K562 (cell line): ENCODE results near the gene ZNF407. TPM values are rescaled to one million over a fixed set of nuclear protein-coding genes. Genes with fewer than 3 reads are reported as not detected.

Experiments
- COPS2 ChIP-seq: fragments of 450-650 bp; conservative IDR thresholded peaks from 2 replicates; pipeline ENCODE4 v1.6.1; 2016; ENCODE audit warnings: mild to moderate bottlenecking, moderate library complexity
- E2F4 ChIP-seq: sonication (generic); formaldehyde crosslinking; IDR thresholded peaks from 2 replicates; pipeline ENCODE4 v1.8.0; 2022; ENCODE audit warnings: mild to moderate bottlenecking, low read depth, missing genetic modification reagents
- GTF2E2 ChIP-seq: fragments of 200-800 bp; sonication (Bioruptor generic); IDR thresholded peaks from 2 replicates; pipeline ENCODE4 v1.6.1; 2016; ENCODE audit warnings: missing genetic modification characterization, missing compliant biosample characterization
- L3MBTL2 ChIP-seq: fragments of 450-650 bp; IDR thresholded peaks from 2 replicates; pipeline ENCODE4 v1.6.1; 2016; ENCODE audit warnings: mild to moderate bottlenecking, moderate library complexity
- NRF1 ChIP-seq, 2 experiments: fragments of 450-650 bp; IDR thresholded peaks in 1 of 2; conservative IDR thresholded peaks in 1 of 2; 2 replicates each; pipeline ENCODE4 v1.6.1; 2014; ENCODE audit warnings: mild to moderate bottlenecking in 2 of 2
- RBBP5 ChIP-seq: fragments of 200-600 bp; sonication (generic); IDR thresholded peaks from 2 replicates; pipeline ENCODE4 v1.6.1; 2012; ENCODE audit warnings: borderline replicate concordance, mild to moderate bottlenecking, low read length, control low read depth, inconsistent platforms; ENCODE audit not compliant: insufficient read depth, poor library complexity, severe bottlenecking
- RBFOX2 ChIP-seq: fragments of 200-400 bp; formaldehyde crosslinking; IDR thresholded peaks from 2 replicates; pipeline ENCODE4 v1.6.1; 2017; ENCODE audit warnings: low read depth, mild to moderate bottlenecking, low read length, moderate library complexity
- RBM15 ChIP-seq: fragments of 200-400 bp; formaldehyde crosslinking; IDR thresholded peaks from 2 replicates; pipeline ENCODE4 v1.6.1; 2018; ENCODE audit warnings: mild to moderate bottlenecking, low read length, moderate library complexity; ENCODE audit not compliant: insufficient read depth
- RHOXF2B ChIP-seq: fragments of 250-450 bp; sonication (Bioruptor Pico); conservative IDR thresholded peaks from 2 replicates; pipeline ENCODE4 v1.5.1; 2021
- SIRT6 ChIP-seq: IDR thresholded peaks from one replicate; pipeline ENCODE4 v1.6.1; 2012; ENCODE audit warnings: low read depth, mild to moderate bottlenecking, control low read depth, inconsistent platforms, low read length, moderate library complexity
- SUPT5H ChIP-seq: fragments of 450-650 bp; IDR thresholded peaks from 2 replicates; pipeline ENCODE4 v1.6.1; 2016
- TBP ChIP-seq: optimal IDR thresholded peaks from 2 replicates; pipeline ENCODE3; 2011; ENCODE audit warnings: low read depth, low read length, improper control_type of control experiment
- TEAD1 ChIP-seq, 2 experiments: fragments of 450-650 bp in 1 of 2; sonication (generic) in 1 of 2; formaldehyde crosslinking; IDR thresholded peaks; 2 replicates each; pipeline versions ENCODE4 v1.4.0 to v1.8.0; 2020 to 2022; ENCODE audit warnings: mild to moderate bottlenecking in 2 of 2, missing genetic modification reagents in 1 of 2
- TFAP4 ChIP-seq: sonication (generic); formaldehyde crosslinking; IDR thresholded peaks from 2 replicates; pipeline ENCODE4 v1.8.0; 2022; ENCODE audit warnings: missing genetic modification reagents, mild to moderate bottlenecking, moderate library complexity, borderline replicate concordance
- ZBTB7A ChIP-seq: IDR thresholded peaks from 2 replicates; pipeline ENCODE4 v1.6.1; 2011; ENCODE audit warnings: low read depth, mild to moderate bottlenecking, low read length, moderate library complexity, borderline replicate concordance; ENCODE audit not compliant: control insufficient read depth
- ZNF12 ChIP-seq: sonication (generic); formaldehyde crosslinking; IDR thresholded peaks from 2 replicates; pipeline ENCODE4 v1.4.0; 2020; ENCODE audit warnings: mild to moderate bottlenecking, missing genetic modification reagents
- ZNF143 ChIP-seq: sonication (generic); formaldehyde crosslinking; IDR thresholded peaks from 2 replicates; pipeline ENCODE4 v1.9.0; 2022; ENCODE audit warnings: mild to moderate bottlenecking, missing genetic modification reagents
- ZNF324 ChIP-seq: fragments of 250-450 bp; sonication (Bioruptor Pico); IDR thresholded peaks from 2 replicates; pipeline ENCODE4 v1.4.0; 2020; ENCODE audit warnings: mild to moderate bottlenecking
- ZNF431 ChIP-seq: sonication (generic); formaldehyde crosslinking; IDR thresholded peaks from 2 replicates; pipeline ENCODE4 v1.8.0; 2022; ENCODE audit warnings: mild to moderate bottlenecking, missing genetic modification reagents
- polyA plus RNA-seq, 8 experiments: library from polyadenylated mRNA; depleted of rRNA in 4 of 8; stranded (reverse) in 5 of 8; unstranded in 3 of 8; fragments of >200 nt; fragmentation: Nextera tagmentation in 2 of 8; fragmentation: Illumina TruSeq in 1 of 8; extraction: Ambion mirVana in 2 of 8; extraction: Trizol in 1 of 8; gene quantifications; 2 replicates each; pipeline versions ENCODE4 v1.2.1 to v1.2.3, GENCODE V29; 2011 to 2014; ENCODE audit warnings: inconsistent platforms in 1 of 8, missing spikeins in 1 of 8
- total RNA-seq, 7 experiments: library from RNA; depleted of rRNA in 6 of 7; stranded (reverse); fragments of >200 nt in 6 of 7; fragmentation: Illumina TruSeq in 2 of 7; extraction: Trizol in 2 of 7; gene quantifications; 2 replicates each; pipeline versions ENCODE4 v1.2.1 to v1.2.3, GENCODE V29; 2011 to 2021; ENCODE audit warnings: low replicate concordance in 1 of 7
- TF ChIP-seq, protein P1 (sequence below): fragments of 450-650 bp; IDR thresholded peaks from 2 replicates; pipeline ENCODE4 v1.6.1; 2016; ENCODE audit warnings: borderline replicate concordance

ZNF407 gene
- total and polyA plus RNA-seq, 9 of the 15 experiments (the other 6 are each of a cell fraction or from before 2014, with no cell fraction given) = 0.21 to 5.4 (median 2.3) TPM

DNA sequence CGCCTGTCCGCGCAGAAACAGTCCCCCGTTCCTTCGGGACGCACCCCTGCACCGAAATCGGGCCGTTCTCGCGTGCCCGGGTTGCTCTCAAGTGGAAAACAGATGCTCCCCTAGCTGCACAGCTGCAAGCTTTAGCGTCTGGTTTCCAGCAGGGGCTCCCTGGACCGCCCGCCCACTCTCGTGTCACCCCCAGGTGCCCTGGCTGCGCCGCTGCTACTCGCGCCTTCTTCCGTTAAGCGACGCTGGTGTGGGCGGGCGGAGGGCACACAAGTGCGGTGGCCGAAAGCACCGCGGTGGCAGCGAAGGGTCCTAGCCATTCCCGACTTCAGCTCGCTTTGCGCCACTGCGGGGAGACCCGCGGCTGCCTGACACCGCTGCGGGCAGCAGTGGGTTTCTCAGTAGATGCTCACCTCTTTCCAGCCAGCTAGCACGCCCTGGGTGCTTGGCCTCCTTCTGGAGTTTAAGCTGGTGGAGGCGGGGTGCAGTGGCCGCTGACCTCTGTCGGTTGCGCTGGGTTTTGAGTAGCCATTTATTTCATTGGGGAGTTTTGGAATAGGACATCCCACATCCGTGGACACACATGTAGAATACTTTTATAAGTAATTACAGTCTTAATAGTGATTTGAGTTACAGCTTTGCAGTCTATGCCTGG lies 806 bp downstream of the ZNF407 start (continued):
- TF ChIP-seq E2F4 (CRISPR knock-in tag) (no peak), RBM15 (no peak), TEAD1 (CRISPR knock-in tag; IDR thresholded peaks at IDR 0.05) (no peak), TBP (no peak), ZBTB7A (peak; percentile 50; the same call in 1 of the 2 replicates), GTF2E2 (tag) (no peak), RHOXF2B (CRISPR knock-in tag) (no peak), ZNF12 (CRISPR knock-in tag) (no peak), SIRT6 (no peak), RBFOX2 (peak; percentile 63), ZNF143 (CRISPR knock-in tag) (no peak), SUPT5H (no peak), NRF1 (conservative IDR thresholded peaks at IDR 0.05 in 1 of 2, IDR thresholded peaks at IDR 0.05 in 1 of 2) (peak; percentile 42 to 59), COPS2 (no peak), ZNF431 (CRISPR knock-in tag) (no peak), L3MBTL2 (peak; percentile 70), ZNF324 (no peak), TFAP4 (CRISPR knock-in tag) (peak; percentile 38; the same call in 1 of the 2 replicates), RBBP5 (peak; percentile 9)
- TF ChIP-seq, protein P1, sequence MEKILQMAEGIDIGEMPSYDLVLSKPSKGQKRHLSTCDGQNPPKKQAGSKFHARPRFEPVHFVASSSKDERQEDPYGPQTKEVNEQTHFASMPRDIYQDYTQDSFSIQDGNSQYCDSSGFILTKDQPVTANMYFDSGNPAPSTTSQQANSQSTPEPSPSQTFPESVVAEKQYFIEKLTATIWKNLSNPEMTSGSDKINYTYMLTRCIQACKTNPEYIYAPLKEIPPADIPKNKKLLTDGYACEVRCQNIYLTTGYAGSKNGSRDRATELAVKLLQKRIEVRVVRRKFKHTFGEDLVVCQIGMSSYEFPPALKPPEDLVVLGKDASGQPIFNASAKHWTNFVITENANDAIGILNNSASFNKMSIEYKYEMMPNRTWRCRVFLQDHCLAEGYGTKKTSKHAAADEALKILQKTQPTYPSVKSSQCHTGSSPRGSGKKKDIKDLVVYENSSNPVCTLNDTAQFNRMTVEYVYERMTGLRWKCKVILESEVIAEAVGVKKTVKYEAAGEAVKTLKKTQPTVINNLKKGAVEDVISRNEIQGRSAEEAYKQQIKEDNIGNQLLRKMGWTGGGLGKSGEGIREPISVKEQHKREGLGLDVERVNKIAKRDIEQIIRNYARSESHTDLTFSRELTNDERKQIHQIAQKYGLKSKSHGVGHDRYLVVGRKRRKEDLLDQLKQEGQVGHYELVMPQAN = no peak
